GM12878 (cell line): ENCODE results near the gene PCLO. TPM values are rescaled to one million over a fixed set of nuclear protein-coding genes. Genes with fewer than 3 reads are reported as not detected.

ENCODE experiments used
- ATAC-seq: fragments of 200-7000 bp; cut with Tn5 transposase; 3 replicates; pipeline ENCODE4 v1.9.1; 2020; ENCODE audit warnings: mild to moderate bottlenecking, moderate library complexity
- BruUV-seq: library from RNA; stranded (reverse); fragments of 400-500 nt; replicated peaks from 2 replicates; lab custom pipeline; 2021; lab: Mats Ljungman, UMichigan
- CTCF ChIA-PET: fragments of 300-600 bp; sonication (Branson Sonifier 250); formaldehyde crosslinking; extraction: SDS; loops from one replicate; lab custom pipeline; 2021; ENCODE audit warnings: inconsistent platforms; lab: Yijun Ruan, JAX
- POLR2A ChIA-PET: fragments of 350-600 bp; formaldehyde crosslinking; extraction: SDS; loops from one replicate; lab custom pipeline; 2021; ENCODE audit warnings: inconsistent platforms; lab: Charles Lee
- RAD21 ChIA-PET: fragments of 300-600 bp; sonication (Branson Sonifier 250); formaldehyde crosslinking; loops from one replicate; lab custom pipeline; 2023; ENCODE audit warnings: antibody characterized with exemption; ENCODE audit not compliant: unreplicated experiment; lab: Charles Lee
- SMC1A ChIA-PET: fragments of 300-600 bp; sonication (Branson Sonifier 250); formaldehyde crosslinking; loops from one replicate; lab custom pipeline; 2023; ENCODE audit not compliant: unreplicated experiment, uncharacterized antibody; lab: Charles Lee
- DNase-seq: peaks from one replicate; pipeline ENCODE4 v3.0.0-alpha.2; 2011; ENCODE audit warnings: low read depth, low spot score
- FAIRE-seq: peaks from 3 replicates; lab custom pipeline; 2011; peaks lifted over from hg19 to GRCh38; lab: Jason Lieb, UNC
- H2AFZ ChIP-seq: 2 replicates; pipeline ENCODE4 v1.6.0; 2011; ENCODE audit warnings: low read depth, low read length, control low read depth; ENCODE audit not compliant: control insufficient read depth
- H3K27ac ChIP-seq: 2 replicates; pipeline ENCODE4 v1.5.1; 2011; ENCODE audit warnings: control low read depth; ENCODE audit not compliant: control insufficient read depth, insufficient read depth
- H3K27me3 ChIP-seq, 2 experiments: replicated peaks in 1 of 2; 2 replicates each; pipeline versions ENCODE4 v1.6.0 to v1.6.1; 2011; ENCODE audit warnings: low read length in 1 of 2; ENCODE audit not compliant: control insufficient read depth in 2 of 2, insufficient read depth in 2 of 2
- H3K36me3 ChIP-seq, 2 experiments: 2 replicates each; pipeline ENCODE4 v1.5.1; 2011; ENCODE audit warnings: low read length in 1 of 2; ENCODE audit not compliant: control insufficient read depth in 2 of 2, insufficient read depth in 2 of 2
- H3K4me1 ChIP-seq: 2 replicates; pipeline ENCODE4 v1.6.1; 2011; ENCODE audit warnings: mild to moderate bottlenecking, low read length, moderate library complexity, mixed read lengths; ENCODE audit not compliant: control insufficient read depth, insufficient read depth
- H3K4me2 ChIP-seq: 2 replicates; pipeline ENCODE4 v1.6.0; 2011; ENCODE audit warnings: control low read depth; ENCODE audit not compliant: control insufficient read depth, insufficient read depth
- H3K4me3 ChIP-seq: fragments of 200-600 bp; sonication (generic); 2 replicates; pipeline ENCODE4 v1.5.1; 2016
- H3K79me2 ChIP-seq: 2 replicates; pipeline ENCODE4 v1.6.0; 2011; ENCODE audit warnings: low read length; ENCODE audit not compliant: control insufficient read depth, insufficient read depth
- H3K9ac ChIP-seq: 2 replicates; pipeline ENCODE4 v1.8.0; 2011; ENCODE audit warnings: low read length, control low read depth, mixed read lengths; ENCODE audit not compliant: control insufficient read depth, insufficient read depth
- H3K9me3 ChIP-seq: replicated peaks from 3 replicates; pipeline ENCODE4 v1.5.1; 2011; ENCODE audit warnings: mild to moderate bottlenecking, low read length; ENCODE audit not compliant: control insufficient read depth, insufficient read depth
- H4K20me1 ChIP-seq: 2 replicates; pipeline ENCODE4 v1.6.0; 2011; ENCODE audit not compliant: control insufficient read depth, insufficient read depth
- ASH2L ChIP-seq: fragments of 300-600, 200-600 bp; sonication (generic); IDR thresholded peaks from 2 replicates; pipeline ENCODE4 v1.6.1; 2017; ENCODE audit warnings: low read depth, mild to moderate bottlenecking, borderline replicate concordance
- CBX5 ChIP-seq: sonication (generic); IDR thresholded peaks from 2 replicates; pipeline ENCODE4 v1.6.1; 2016; ENCODE audit warnings: low read depth, moderate library complexity, mild to moderate bottlenecking, inconsistent platforms
- CEBPZ ChIP-seq: fragments of 150-350 bp; IDR thresholded peaks from 2 replicates; pipeline ENCODE4 v1.6.1; 2016; ENCODE audit warnings: low read depth, low read length
- E2F4 ChIP-seq: IDR thresholded peaks from 2 replicates; pipeline ENCODE4 v1.6.1; 2012; ENCODE audit warnings: low read depth, low read length, improper control_type of control experiment
- FOXK2 ChIP-seq: fragments of 450-650 bp; IDR thresholded peaks from 2 replicates; pipeline ENCODE4 v1.6.1; 2017; ENCODE audit warnings: mild to moderate bottlenecking, moderate library complexity
- JUND ChIP-seq: IDR thresholded peaks from 2 replicates; pipeline ENCODE4 v1.6.1; 2012; ENCODE audit warnings: low read depth, mild to moderate bottlenecking, low read length, improper control_type of control experiment, moderate library complexity
- KDM1A ChIP-seq: fragments of 200-600 bp; sonication (generic); IDR thresholded peaks from 2 replicates; pipeline ENCODE4 v1.6.1; 2016; ENCODE audit warnings: borderline replicate concordance
- MXI1 ChIP-seq: fragments of 150-350 bp; IDR thresholded peaks from 2 replicates; pipeline ENCODE4 v1.6.1; 2011; ENCODE audit warnings: low read depth, mild to moderate bottlenecking, inconsistent platforms, low read length, improper control_type of control experiment
- NFYA ChIP-seq: IDR thresholded peaks from 2 replicates; pipeline ENCODE4 v1.6.1; 2011; ENCODE audit warnings: low read depth, mild to moderate bottlenecking, low read length, improper control_type of control experiment, borderline replicate concordance
- NR2C2 ChIP-seq: IDR thresholded peaks from 2 replicates; pipeline ENCODE4 v1.6.1; 2011; ENCODE audit warnings: borderline replicate concordance, low read depth; ENCODE audit not compliant: control insufficient read depth, insufficient read length
- POU2F2 ChIP-seq: IDR thresholded peaks from 3 replicates; pipeline ENCODE4 v1.6.1; 2011; ENCODE audit warnings: low read depth, mild to moderate bottlenecking, low read length, borderline replicate concordance
- PRDM15 ChIP-seq: fragments of 450-650 bp; formaldehyde crosslinking; IDR thresholded peaks from 2 replicates; pipeline ENCODE4 v1.4.0; 2020; ENCODE audit warnings: mild to moderate bottlenecking, moderate library complexity
- RUNX3 ChIP-seq: IDR thresholded peaks from 2 replicates; pipeline ENCODE4 v1.6.1; 2012; ENCODE audit warnings: low read length, inconsistent platforms
- SMARCA5 ChIP-seq: fragments of 450-650 bp; IDR thresholded peaks from 2 replicates; pipeline ENCODE4 v1.6.1; 2017; ENCODE audit warnings: mild to moderate bottlenecking
- SP1 ChIP-seq: IDR thresholded peaks from one replicate; pipeline ENCODE4 v1.6.1; 2011; ENCODE audit warnings: low read depth, low read length
- WGBS: methylation state at CpG from one replicate; pipeline ENCODE4 v1.1.6; 2016; ENCODE audit warnings: low lambda C conversion rate; ENCODE audit not compliant: insufficient replicate concordance, insufficient coverage; ENCODE audit errors: missing lambda C conversion rate; 5-methylcytosine and 5-hydroxymethylcytosine counted together
- in situ Hi-C: fragments of 300-500 bp; cut with MboI; formaldehyde crosslinking; loops from 9 replicates; pipeline ENCODE4 v1.14.3; 2018; ENCODE audit warnings: mixed read lengths
- intact Hi-C: fragments of 100-400 bp; cut with micrococcal nuclease; formaldehyde crosslinking; loops from one replicate; pipeline ENCODE4 v1.14.2; 2022; ENCODE audit not compliant: unreplicated experiment
- polyA plus RNA-seq, 11 experiments: library from polyadenylated mRNA; depleted of rRNA in 4 of 11; unstranded in 6 of 11; stranded (reverse) in 5 of 11; fragments of >200 nt; fragmentation: Nextera tagmentation in 4 of 11; fragmentation: Illumina TruSeq in 1 of 11; extraction: Ambion mirVana in 4 of 11; extraction: Trizol in 1 of 11; gene quantifications; 1 replicate in 1 of 11; 2 replicates in 10 of 11; pipeline versions ENCODE4 v1.2.1 to v1.2.3, GENCODE V29; 2011 to 2016; ENCODE audit warnings: inconsistent platforms in 2 of 11, missing spikeins in 2 of 11, low read depth in 1 of 11
- total RNA-seq, 4 experiments: library from RNA; depleted of rRNA in 3 of 4; stranded (reverse); fragments of >200 nt in 3 of 4; fragmentation: Illumina TruSeq in 1 of 4; extraction: Trizol in 1 of 4; gene quantifications; 2 replicates each; pipeline versions ENCODE4 v1.2.1 to v1.2.3, GENCODE V29; 2013 to 2021

Gene PCLO
- total and polyA plus RNA-seq, 10 of the 15 experiments (the other 5 are each of a cell fraction or from before 2014, with no cell fraction given) = 0.01 to 0.08 (median 0.03) TPM; not detected in 6

DNA sequence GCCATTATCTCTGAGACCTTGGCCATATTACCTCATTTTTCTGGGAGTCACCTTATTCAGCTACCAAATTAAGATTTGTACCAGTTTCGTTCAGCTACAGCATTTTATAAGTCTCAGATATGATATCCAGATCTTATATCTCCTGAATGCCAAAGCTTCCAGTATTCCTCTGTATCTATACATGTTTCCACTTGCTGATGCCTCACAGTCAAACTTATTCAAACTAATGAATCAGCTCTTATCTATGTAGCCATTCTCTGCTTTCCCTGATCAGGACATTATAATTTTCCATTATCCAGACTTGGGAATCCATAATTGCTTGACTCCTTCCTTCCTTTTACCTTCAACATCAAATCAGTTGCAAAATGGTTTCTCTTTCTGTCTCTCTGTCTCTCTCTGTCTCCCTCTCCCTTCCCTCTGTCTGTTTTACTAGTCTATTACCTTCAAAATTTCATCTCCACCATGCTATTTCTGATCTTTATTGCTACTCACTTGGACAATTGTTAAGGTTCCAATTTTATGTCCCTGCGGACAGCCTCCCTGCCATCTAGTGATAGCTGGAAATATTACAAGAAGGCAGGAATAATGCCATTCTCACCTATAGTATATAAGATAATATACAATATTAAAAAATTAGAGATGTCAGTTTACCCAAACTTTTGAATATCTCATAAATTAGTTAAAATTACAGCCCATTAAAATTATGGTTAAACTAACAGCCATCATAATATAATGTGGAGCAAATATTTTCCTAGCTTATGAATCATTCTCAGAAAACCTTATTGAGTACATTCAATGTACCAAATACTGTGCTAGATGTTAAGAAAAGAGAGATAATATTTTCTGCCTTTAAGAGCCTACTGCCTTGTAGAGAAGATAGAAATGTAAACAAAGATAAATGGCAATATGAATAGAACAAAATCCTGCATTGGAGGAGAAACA, 89.8 kb downstream of the PCLO start (continued):
- TF ChIP-seq JUND (no peak), NFYA (no peak), SP1 (no peak), PRDM15 (no peak), RUNX3 (no peak), NR2C2 (no peak)
- TF ChIP-seq, all 136 proteins: peak for 0

DNA sequence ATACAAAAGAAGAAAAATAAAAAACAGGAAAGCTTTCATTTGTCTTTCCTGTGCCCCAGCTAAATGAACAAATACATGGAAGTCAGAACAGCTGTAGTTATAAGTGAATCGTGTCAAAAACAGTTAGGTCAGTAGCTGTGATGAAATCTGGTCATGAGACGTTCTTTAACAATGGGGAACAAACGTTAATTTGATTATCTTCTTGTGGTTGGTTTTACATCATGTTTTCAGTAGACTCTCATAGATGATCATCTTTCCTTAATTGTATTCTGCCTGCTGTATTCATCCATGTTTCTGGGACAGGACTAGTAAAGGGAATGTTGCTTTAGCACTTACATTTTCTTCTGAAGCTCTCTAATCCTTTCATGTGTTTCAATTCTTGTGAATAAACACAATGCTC, 97.0 kb downstream of the PCLO start:
- Histone ChIP-seq H4K20me1 (no peaks in the 10 kb centered on the region), H3K9me3 (no peaks in the 10 kb centered on the region), H2AFZ (no peak overlapping the region), H3K9ac (no peak overlapping the region), H3K36me3 (no peaks in the 10 kb centered on the region), H3K4me2 (no peak overlapping the region), H3K27ac (no peak overlapping the region), H3K79me2 (no peaks in the 10 kb centered on the region), H3K4me1 (no peaks in the 10 kb centered on the region), H3K4me3 (no peak overlapping the region), H3K27me3 (no peaks in the 10 kb centered on the region)
- WGBS = 4% methylated on average over 3 of the region's 3 CpGs
- FAIRE-seq (no peak), ATAC-seq (no peak), DNase-seq (no peak)
- in situ Hi-C loops (no loop called here), intact Hi-C loops (no loop called here)
- BruUV-seq = no TSS peak
- ChIA-PET POLR2A (no interaction called here), CTCF (no interaction called here), RAD21 (no interaction called here), SMC1A (no interaction called here)
- TF ChIP-seq CEBPZ (no peak), CBX5 (no peak), POU2F2 (no peak), E2F4 (no peak), FOXK2 (no peak), ASH2L (no peak), KDM1A (no peak), SMARCA5 (no peak), MXI1 (no peak)
